CD4-positive, alpha-beta T cell treated with Interleukin-21 for 1 hour (primary cell): ENCODE data around the gene FARP2.
A peak's percentile ranks its signal among the peaks of the same experiment; 100 is the strongest.
"Not testable (repeated sequence)": the region's sequence is repeated elsewhere in the genome, so short reads cannot be mapped to it uniquely, and the experiment has no call there.

Experiments used
- DNase-seq: peaks from one replicate; pipeline ENCODE4 v3.0.0-alpha.2; 2020

Gene FARP2

GRCh38 chr2:241413929-241414580, 58.0 kb downstream of the FARP2 start:
- no peak for DNase-seq

DNA sequence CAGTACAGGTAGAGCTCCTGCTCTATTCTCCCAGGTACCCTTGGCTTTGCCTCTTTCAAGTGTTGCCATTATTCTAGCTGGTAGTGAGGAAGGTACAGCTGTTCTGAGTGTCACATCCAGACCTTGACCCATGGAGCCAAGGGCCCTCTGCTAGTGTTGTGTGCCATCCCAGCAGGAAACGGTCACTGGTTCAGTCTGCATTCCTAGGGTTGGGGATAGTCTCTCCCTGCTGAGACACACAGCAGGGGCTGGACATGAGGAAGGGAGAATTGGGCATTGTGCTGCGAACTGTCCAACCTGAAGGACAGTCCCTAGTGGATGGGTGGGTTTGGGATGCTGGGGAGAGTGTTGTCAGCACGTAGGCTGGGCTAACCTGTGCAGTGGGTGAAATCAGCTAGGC, 59.1 kb downstream of the FARP2 start:
- DNase-seq, result no peak

DNA sequence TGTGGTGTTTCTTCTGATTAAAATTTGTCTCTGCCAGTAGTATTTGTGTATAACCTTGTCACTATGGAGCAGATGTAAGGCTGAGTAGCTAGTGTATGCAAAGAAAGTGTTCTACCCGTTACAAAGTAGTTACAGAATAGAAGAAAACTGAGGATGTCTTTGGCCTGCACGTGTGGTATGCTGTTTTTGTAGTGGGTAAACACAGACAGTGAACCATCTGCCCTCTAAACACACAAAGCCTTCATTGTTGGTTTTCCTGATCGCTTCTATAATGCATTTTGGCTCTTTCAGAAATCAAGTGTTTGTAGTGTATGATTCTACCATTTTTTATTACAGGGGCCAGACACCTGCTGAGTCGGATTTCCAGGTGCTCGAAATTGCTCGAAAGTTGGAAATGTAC, 61.5 kb downstream of the FARP2 start:
- DNase-seq, result no peak

- DNase-seq, result no peak
Observed at GRCh38 chr2:241421330-241421729, 65.2 kb downstream of the FARP2 start.

DNA sequence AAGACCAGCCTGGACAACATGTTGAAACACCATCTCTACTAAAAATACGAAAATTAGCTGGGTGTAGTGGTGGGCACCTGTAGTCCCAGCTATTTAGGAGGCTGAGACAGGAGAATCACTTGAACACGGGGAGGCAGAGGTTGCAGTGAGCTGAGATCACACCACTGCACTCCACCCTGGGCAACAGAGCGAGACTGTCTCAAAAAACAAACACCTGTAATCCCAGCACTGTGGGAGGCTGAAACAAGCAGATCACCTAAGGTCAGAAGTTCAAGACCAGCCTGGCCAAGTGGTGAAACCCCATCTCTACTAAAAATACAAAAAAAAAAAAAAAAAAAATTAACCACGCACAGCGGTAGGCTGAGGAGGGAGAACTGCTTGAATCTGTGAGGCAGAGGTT, 65.9 kb downstream of the FARP2 start:
- not testable (repeated sequence) for DNase-seq

- DNase-seq, result no peak
Observed at GRCh38 chr2:241422350-241422749, 66.3 kb downstream of the FARP2 start.

- DNase-seq, result not testable (repeated sequence)
Observed at GRCh38 chr2:241423489-241423888, 67.4 kb downstream of the FARP2 start.

- no peak for DNase-seq
Observed at GRCh38 chr2:241425368-241425767, 69.3 kb downstream of the FARP2 start.

- no peak for DNase-seq
Observed at GRCh38 chr2:241430178-241430577, 74.1 kb downstream of the FARP2 start.

GRCh38 chr2:241432824-241433448, 76.9 kb downstream of the FARP2 start:
- no peak for DNase-seq

DNA sequence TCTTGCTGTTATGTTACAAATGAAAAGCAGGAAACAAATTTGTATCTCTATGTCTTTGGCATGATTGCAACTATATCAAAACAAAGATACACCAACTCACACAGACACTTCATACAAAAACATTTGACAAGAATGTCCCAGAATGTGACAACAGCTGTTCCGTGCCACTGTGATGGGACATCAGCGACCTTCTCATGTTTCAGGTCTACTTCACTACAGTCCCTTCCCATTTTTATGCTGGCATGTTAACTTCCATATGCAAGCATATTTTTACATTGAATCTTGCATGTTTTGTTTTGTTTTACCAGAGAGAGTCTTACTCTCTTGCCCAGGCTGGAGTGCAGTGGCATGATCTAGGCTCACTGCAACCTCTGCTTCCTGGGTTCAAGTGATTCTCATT, 81.1 kb downstream of the FARP2 start:
- DNase-seq, result no peak

GRCh38 chr2:241441492-241441891, 85.4 kb downstream of the FARP2 start:
- DNase-seq, result no peak

DNA sequence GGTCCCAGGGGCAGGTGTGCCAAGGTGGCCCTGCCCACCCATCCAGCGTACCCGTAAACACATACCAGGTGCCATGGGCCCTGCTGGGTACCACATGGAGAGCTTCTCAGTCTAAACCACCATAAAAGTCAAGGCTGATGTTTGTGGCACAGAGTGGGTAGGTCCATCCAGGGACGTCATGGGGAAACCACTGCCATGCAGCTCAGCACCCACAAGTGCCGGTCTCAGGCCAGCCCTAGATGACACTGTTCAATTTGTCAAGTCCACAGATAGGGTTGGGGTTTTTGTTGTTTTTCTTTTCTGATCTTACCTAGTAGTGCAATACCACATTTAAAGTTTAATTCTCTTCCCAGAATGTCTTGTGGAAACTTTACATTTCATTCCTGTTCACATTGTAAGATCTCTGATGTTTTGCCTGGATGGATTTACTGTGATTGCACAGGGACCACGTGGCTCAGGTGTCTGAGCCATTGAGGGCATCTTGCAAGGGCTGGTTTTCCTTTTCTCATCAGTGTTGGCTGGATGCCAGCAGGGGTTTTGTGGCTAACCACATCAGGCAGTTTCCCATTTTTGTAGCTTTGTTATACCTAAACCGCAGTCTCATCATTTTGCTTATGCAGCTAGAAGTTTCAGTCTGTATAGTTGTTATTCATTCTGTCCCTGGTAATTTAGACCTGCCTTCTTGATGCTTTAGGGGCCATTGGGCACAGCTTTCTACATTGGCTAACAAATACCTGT, 87.6 kb downstream of the FARP2 start:
- DNase-seq, result peak; percentile 90

DNA sequence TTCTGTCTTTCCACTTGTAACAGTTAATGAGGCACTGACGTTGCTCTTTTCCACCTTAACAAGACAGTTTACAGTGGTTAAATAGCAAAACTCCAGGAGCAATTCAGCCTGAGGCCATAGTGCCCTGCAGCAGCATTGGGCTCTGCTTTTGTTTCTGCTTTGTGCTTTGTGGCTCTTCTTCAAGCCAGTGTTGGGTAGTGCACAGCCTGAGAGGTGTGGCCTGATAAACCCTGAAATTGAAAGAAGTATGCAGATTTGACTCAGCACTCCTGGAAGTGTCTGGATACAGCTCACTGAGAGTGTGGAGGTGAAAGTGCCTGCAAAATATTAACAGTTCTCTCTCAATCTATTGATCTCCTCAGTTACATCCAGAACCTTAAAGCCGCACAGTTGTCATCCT, 89.3 kb downstream of the FARP2 start:
- DNase-seq, result no peak

DNA sequence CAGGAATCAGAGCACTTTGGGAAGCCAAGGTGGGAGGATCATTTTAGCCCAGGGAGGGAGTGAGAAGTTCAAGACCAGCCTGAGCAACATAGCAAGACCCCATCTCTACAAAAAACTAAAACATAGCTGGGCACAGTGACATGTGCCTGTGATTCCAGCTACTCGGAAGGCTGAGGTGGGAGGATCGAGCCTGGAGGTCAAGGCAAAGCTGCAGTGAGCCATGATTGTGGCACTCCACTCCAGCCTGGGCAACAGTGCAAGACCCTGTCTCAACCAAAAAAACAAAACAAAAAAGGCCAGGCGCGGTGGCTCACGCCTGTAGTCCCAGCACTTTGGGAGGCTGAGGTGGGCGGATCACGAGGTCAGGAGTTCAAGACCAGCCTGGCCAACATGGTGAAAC, 94.0 kb downstream of the FARP2 start:
- not testable (repeated sequence) for DNase-seq

- no peak for DNase-seq
Observed at GRCh38 chr2:241451840-241452506, 95.9 kb downstream of the FARP2 start.

DNA sequence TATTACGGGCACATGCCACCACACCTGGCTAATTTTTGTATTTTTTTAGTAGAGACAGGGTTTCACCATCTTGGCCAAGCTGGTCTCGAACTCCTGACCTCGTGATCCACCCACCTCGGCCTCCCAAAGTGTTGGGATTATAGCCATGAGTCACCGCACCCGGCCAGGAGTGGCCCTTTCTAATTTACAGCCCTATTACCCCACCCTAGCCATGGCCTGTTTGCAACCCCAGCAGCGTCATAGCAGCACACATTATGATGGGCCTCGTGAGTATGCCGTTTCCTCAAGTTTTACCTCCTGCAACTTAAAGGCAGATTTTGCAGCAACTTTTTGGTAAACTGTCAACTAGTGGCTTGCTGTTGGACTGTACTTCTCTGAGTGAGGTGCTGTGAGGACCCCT, 97.8 kb downstream of the FARP2 start:
- DNase-seq, result not testable (repeated sequence)

DNA sequence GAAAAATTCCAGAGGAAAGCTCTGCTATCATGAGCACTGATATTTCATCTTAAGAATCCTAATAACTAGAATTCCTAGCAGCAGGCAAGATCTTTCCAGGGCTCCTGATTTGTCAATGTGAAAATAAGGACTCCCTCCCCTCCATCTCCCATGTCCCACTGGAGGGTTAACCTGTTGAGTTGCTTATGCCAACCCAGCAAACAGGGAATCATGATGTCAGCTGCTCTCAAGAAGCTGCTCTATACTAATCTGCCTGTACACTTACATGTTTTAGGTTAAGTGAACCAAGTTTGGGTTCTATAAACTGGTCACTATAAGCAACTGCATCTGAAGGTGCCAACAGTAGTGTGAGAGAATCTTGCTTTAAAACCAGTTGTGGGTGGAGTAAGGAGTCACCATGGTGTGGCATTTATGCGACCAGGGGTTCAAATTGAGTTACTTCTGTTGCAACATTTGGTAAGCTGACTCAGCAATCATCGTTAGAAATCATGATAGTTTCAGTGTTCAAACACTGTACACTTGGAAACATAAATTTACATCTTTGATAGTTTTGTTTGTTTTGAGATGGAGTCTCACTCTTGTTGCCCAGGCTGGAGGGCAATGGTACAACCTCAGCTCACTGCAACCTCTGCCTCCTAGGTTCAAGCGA, 98.9 kb downstream of the FARP2 start:
- DNase-seq, result no peak

GRCh38 chr2:241456546-241456945, 100.5 kb downstream of the FARP2 start:
- no peak for DNase-seq

DNA sequence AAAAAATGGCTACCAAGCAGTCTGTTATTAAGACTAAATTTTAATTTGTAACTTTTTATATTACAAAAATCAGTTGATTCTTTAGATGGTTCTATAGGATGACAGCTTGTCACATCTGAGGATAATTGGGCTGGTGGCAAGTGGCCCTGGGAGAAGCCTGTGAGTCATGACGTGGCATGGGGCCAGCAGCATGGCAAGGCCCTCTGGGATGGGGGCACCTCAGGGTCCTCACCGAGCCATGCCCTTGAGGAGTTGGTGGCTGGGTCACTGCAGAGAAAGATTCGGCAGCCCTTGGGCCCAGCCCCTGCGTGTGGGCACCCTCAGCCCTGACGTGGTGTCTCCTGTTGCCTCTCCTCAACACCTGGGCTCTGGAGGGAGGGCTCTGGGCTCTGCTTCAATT, 102.6 kb downstream of the FARP2 start:
- no peak for DNase-seq

GRCh38 chr2:241459520-241459919, 103.4 kb downstream of the FARP2 start:
- DNase-seq, result no peak

DNA sequence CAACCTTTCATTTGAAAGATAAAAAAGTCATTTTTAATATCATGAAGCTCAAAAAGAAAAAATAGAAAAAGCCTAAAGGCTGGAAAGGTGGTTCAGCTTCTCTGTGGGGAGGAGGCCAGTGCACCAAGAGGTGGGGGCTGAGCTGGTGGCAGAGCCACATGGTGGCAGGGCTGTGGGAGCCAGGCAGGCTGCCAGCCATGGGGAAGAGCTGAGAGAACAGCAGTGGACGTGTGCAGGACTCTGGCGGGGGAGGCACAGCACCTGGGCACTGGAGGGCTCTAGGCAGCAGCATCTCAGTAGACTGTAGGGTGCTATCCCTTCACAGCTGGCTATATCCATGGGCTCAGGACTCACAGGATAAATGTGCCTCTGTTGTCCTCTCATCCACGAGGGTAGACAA, 104.5 kb downstream of the FARP2 start:
- DNase-seq, result no peak
